ENCODE results near the gene MPP2.
"Not testable (repeated sequence)": the region's sequence is repeated elsewhere in the genome, so short reads cannot be mapped to it uniquely, and the experiment has no call there.

The MPP2 gene

GRCh38 chr17:43927929-43928328 lies 20.6 kb upstream of the MPP2 start:
- DNase-seq, result not testable (repeated sequence)

GRCh38 chr17:43927060-43927864 lies 19.9 kb upstream of the MPP2 start:
- DNase-seq, result no peak

GRCh38 chr17:43924558-43924957 lies 17.2 kb upstream of the MPP2 start:
- DNase-seq, result no peak

- no peak for DNase-seq
These were observed 13.3 kb upstream of the MPP2 start for GRCh38 chr17:43920500-43921095.

- no peak for DNase-seq
These were observed 10.7 kb upstream of the MPP2 start for GRCh38 chr17:43918026-43918389.

- peak; percentile 41 for DNase-seq
These were observed 10.2 kb upstream of the MPP2 start for GRCh38 chr17:43917348-43918025.

- DNase-seq, result no peak
These were observed 9.6 kb upstream of the MPP2 start for GRCh38 chr17:43917016-43917347.

GRCh38 chr17:43916385-43916784 lies 9.0 kb upstream of the MPP2 start:
- DNase-seq, result no peak

GRCh38 chr17:43915559-43915958 lies 8.2 kb upstream of the MPP2 start:
- DNase-seq, result no peak

- DNase-seq, result no peak
These were observed 7.1 kb upstream of the MPP2 start for GRCh38 chr17:43914451-43914850.

GRCh38 chr17:43913584-43913983 lies 6.2 kb upstream of the MPP2 start:
- DNase-seq, result no peak

GRCh38 chr17:43912635-43913304 lies 5.4 kb upstream of the MPP2 start:
- no peak for DNase-seq

GRCh38 chr17:43911904-43912303 lies 4.6 kb upstream of the MPP2 start:
- DNase-seq, result no peak

- no peak for DNase-seq
These were observed 2.3 kb upstream of the MPP2 start for GRCh38 chr17:43909537-43910231.

GRCh38 chr17:43907998-43908721 lies 824 bp upstream of the MPP2 start:
- peak; percentile 53 for DNase-seq

GRCh38 chr17:43906951-43907424 lies 348 bp downstream of the MPP2 start:
- DNase-seq, result peak; percentile 8

GRCh38 chr17:43905985-43906852 lies 1.1 kb downstream of the MPP2 start:
- DNase-seq, result peak; percentile 51

- no peak for DNase-seq
These were observed 1.8 kb downstream of the MPP2 start for GRCh38 chr17:43905400-43905984.

- no peak for DNase-seq
These were observed 5.3 kb downstream of the MPP2 start for GRCh38 chr17:43901861-43902589.

Data from activated CD4-positive, alpha-beta T cell treated with anti-CD3 and anti-CD28 coated beads, Interleukin-2, amount 50 U/mL, for 1 hour (primary cell).